ENCODE measurements around the gene FOXA3. TPM values are rescaled to one million over a fixed set of nuclear protein-coding genes. Genes with fewer than 3 reads are reported as not detected.

FOXA3 gene
- total RNA-seq = 0.23 TPM in 1 of 2 replicates, not detected in the other

- Mint-ChIP-seq H3K4me3 (peak within 1 kb of the TSS; percentile 90), H3K4me1 (peaks cover 21% of the 10 kb centered on the region), H3K36me3 (ENCODE audit: low read depth) (peaks cover 11% of the 10 kb centered on the region), H3K9me3 (no peaks in the 10 kb centered on the region), H3K27me3 (peaks cover 38% of the 10 kb centered on the region), H3K27ac (peak within 1 kb of the TSS; percentile 97)
- peak; percentile 90 for DNase-seq
- intact Hi-C loops (cut with micrococcal nuclease) = loop anchor here (1.0 to 5.0 kb wide), 7 partner anchors 19 to 172 kb away; partner anchors contain the start of genes CCDC61, FBXO46, IRF2BP1 and MYPOP
Observed at GRCh38 chr19:45863840-45864628, at the start of gene FOXA3. Gene FOXA3 (plus strand): TSS chr19:45864326. CDS start chr19:45864457, 131 bp downstream.

DNA sequence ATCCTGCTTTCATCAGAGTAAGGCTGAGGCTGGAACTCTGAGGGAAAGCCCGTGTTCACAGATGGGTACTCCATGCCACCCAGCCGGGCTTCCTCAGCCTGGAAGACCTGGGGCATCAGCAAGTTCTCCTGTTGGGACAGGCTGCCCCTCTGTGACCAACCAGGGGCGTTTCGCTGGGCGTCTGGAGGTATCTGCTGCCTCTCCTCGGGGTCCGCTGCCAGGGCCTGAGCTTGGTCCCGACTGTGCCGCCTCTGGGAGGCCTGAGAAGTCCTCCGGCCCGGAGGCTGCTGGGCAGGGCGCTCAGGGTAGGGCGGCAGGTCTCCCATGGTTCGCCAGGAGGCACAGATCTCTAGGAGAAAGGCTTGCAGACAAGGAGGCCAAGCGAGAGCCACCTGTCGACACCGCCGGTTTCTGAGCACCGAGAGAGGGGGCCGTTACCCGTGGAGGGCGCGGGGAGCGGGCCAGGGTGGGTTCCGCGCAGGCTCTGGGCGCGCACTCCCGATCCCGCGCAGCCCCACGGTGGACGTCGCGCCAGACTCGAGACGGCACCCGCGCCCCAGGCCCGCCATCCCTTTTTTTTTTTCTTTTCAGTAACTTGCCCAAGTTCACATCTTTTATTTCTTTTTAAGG lies 49.2 kb upstream of the FOXA3 start, which contains the start of gene RSPH6A:
Gene RSPH6A, minus strand, starts transcription at position 458 of the 630 bp plus-strand sequence. Its CDS starts 132 bp downstream, at position 326.
- H3K27me3 Mint-ChIP-seq = no peaks in the 10 kb centered on the region
- DNase-seq = no peak
- intact Hi-C loops (cut with micrococcal nuclease) = loop anchor here (5.0 kb wide), 1 partner anchor 47 kb away; the partner anchor contains the start of genes FOXA3 and SYMPK
- H3K9me3 Mint-ChIP-seq = no peaks in the 10 kb centered on the region
- H3K4me1 Mint-ChIP-seq = peaks cover 5% of the 10 kb centered on the region
- H3K4me3 Mint-ChIP-seq = no peak within 1 kb of the TSS
- H3K27ac Mint-ChIP-seq = no peak within 1 kb of the TSS
- H3K36me3 Mint-ChIP-seq (ENCODE audit: low read depth) = peaks cover 2% of the 10 kb centered on the region

DNA sequence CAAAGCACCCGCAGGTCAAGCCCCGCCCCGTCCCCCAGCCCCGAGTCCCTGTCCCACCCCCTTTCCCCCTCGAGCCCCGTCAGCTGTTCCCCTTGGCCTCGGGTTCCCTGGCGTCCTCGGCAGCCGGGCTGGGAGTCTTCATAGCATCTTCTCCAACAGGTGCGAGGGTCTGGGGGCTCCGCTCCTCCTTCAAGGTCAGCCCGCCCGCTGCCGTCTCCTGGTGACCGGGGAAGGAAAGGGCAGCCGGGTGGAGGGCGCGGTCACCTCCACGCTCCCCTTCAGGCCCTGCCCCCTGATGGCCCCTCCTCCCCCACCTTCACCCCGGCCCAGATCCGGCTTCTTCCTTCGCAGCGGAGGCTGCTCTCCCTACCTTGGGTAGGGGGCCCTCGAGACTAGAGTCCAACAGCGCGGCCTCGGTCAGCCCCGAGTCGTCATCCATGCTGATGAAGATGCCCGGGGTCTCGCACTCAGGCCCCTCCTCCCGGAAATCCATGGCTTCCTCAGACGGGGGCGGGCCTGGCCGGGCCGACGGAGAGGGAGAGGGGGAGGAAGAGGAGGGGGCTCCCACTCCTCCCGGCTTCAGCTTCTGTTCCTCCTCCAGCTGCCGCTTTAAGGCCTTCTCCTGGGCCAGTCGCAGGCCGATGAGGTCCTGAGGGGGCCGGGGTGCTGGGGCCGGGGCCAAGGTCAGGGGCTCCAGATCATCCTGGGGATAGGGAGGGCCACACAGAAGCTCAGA lies 48.5 kb upstream of the FOXA3 start:
- intact Hi-C loops (cut with micrococcal nuclease) = loop anchor here (2.0 to 5.0 kb wide), 2 partner anchors 47 to 67 kb away; partner anchors contain the start of genes FOXA3 and SYMPK

GRCh38 chr19:45816236-45817009 lies 47.7 kb upstream of the FOXA3 start:
- intact Hi-C loops (cut with micrococcal nuclease) = loop anchor here (2.0 to 5.0 kb wide), 2 partner anchors 46 to 66 kb away; partner anchors contain the start of genes FOXA3 and SYMPK
- peaks cover 9% of the 10 kb centered on the region for H3K36me3 Mint-ChIP-seq (ENCODE audit: low read depth)

More for the DNA sequence above, 48.5 kb upstream of the FOXA3 start:
- H3K27me3 Mint-ChIP-seq = no peaks in the 10 kb centered on the region
- peaks cover 3% of the 10 kb centered on the region for H3K4me1 Mint-ChIP-seq
- H3K27ac Mint-ChIP-seq = no peak overlapping the region
- H3K9me3 Mint-ChIP-seq = no peaks in the 10 kb centered on the region
- DNase-seq = no peak
- peaks cover 6% of the 10 kb centered on the region for H3K36me3 Mint-ChIP-seq (ENCODE audit: low read depth)
- no peak overlapping the region for H3K4me3 Mint-ChIP-seq

DNA sequence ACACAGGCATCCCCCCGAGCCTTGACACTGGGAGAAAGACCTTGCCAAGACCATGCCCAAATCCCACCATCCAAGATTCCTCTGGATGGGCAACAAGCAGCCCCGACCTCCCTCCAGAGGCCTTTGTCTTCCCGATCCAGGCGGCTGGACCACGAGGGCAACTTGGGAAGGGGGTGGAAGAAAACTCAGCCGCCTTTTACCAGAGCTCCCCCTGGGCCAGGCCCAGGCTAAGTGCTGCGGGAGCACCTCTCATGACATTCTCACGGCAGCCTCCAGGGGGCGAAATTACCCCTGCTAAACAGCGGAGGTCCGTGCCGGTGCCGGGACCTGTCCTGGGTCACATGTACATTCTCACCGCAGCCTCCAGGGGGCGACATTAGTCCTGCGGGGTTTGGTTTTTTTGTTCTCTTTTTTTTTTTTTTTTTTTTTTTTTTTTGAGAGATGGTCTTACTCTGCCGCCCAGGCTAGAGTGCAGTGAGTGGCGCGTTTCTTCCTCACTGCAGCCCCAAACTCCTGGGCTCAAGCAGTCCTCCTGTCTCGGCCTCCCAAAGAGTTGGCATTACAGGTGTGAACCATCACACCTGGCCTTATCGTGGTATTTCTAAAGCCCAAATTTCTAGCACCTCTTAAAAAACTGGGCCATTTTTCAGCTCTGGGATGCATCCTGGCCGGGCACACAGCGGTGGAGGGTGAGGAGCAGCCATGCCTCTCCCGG lies 47.0 kb upstream of the FOXA3 start:
- peaks cover 13% of the 10 kb centered on the region for H3K36me3 Mint-ChIP-seq (ENCODE audit: low read depth)
- H3K9me3 Mint-ChIP-seq = no peaks in the 10 kb centered on the region
- DNase-seq = peak; percentile 98
- H3K4me1 Mint-ChIP-seq = peaks cover 3% of the 10 kb centered on the region
- intact Hi-C loops (cut with micrococcal nuclease) = loop anchor here (2.0 to 5.0 kb wide), 2 partner anchors 45 to 66 kb away; partner anchors contain the start of genes FOXA3 and SYMPK
- H3K4me3 Mint-ChIP-seq = no peak overlapping the region
- H3K27me3 Mint-ChIP-seq = no peaks in the 10 kb centered on the region
- no peak overlapping the region for H3K27ac Mint-ChIP-seq

More at GRCh38 chr19:45816236-45817009, 47.7 kb upstream of the FOXA3 start:
- Mint-ChIP-seq H3K9me3 (no peaks in the 10 kb centered on the region), H3K4me3 (no peak overlapping the region), H3K4me1 (peaks cover 3% of the 10 kb centered on the region), H3K27ac (no peak overlapping the region), H3K27me3 (no peaks in the 10 kb centered on the region)
- DNase-seq = no peak

DNA sequence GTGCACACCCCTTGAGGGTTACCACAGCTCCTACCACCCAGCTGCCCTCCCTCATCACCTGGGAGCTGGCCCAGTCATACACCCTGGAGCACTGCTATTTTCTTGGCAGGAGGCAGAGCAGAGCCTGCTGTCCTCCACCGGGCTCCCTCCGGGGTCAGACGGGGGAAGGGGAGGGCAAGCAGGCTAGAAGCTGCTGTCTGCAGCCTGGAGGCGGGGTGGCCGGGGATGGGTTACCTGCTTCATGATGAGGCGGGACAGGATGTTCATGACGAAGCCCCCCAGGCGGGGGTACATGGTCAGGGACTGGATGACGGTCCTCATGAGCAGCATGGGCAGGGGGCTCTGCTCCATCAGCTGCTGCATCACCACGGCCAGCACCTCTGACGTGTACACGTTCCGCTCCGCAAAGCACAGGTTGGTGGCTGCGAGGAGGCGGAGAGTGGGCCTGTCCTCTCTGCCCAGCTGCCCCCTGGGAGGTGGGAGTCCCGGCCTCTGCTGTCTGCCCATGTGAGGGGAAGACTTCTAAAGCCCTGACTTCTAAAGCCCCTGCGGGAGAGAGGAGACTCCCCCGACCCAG lies 46.3 kb upstream of the FOXA3 start:
- intact Hi-C loops (cut with micrococcal nuclease) = loop anchor here (2.0 to 5.0 kb wide), 2 partner anchors 44 to 65 kb away; partner anchors contain the start of genes FOXA3 and SYMPK
- Mint-ChIP-seq H3K4me1 (peaks cover 3% of the 10 kb centered on the region), H3K4me3 (no peak overlapping the region), H3K9me3 (no peaks in the 10 kb centered on the region), H3K27ac (no peak overlapping the region), H3K27me3 (no peaks in the 10 kb centered on the region), H3K36me3 (ENCODE audit: low read depth) (peaks cover 14% of the 10 kb centered on the region)
- no peak for DNase-seq

DNA sequence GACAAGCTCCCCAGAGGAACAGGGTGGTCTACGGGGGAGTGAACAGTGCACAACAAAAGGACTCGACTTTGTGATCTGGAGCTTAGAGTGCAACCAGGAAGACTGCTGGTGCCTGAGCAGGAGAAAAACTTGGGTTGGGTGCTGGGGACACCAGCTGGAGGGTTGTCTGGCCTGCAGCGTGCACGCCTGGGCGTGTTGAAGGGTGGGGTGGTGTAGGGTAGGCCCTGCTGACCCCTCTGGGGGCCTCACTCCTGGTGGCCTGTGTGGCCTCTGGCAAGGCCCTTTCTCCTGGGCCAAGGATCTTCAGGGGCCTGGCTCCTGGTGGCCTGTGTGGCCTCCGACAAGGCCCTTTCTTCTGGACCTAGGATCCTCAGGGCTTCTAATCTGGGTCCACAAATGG lies 44.4 kb upstream of the FOXA3 start:
- no peaks in the 10 kb centered on the region for H3K27me3 Mint-ChIP-seq
- peaks cover 26% of the 10 kb centered on the region for H3K36me3 Mint-ChIP-seq (ENCODE audit: low read depth)
- peaks cover 3% of the 10 kb centered on the region for H3K4me1 Mint-ChIP-seq
- no peak overlapping the region for H3K27ac Mint-ChIP-seq
- intact Hi-C loops (cut with micrococcal nuclease) = loop anchor here (5.0 kb wide), 1 partner anchor 43 kb away; the partner anchor contains the start of genes FOXA3 and SYMPK
- no peaks in the 10 kb centered on the region for H3K9me3 Mint-ChIP-seq
- no peak for DNase-seq
- no peak overlapping the region for H3K4me3 Mint-ChIP-seq

GRCh38 chr19:45820413-45821102 lies 43.6 kb upstream of the FOXA3 start:
- no peak for DNase-seq
- H3K4me3 Mint-ChIP-seq = no peak overlapping the region
- H3K27ac Mint-ChIP-seq = no peak overlapping the region
- no peaks in the 10 kb centered on the region for H3K27me3 Mint-ChIP-seq
- peaks cover 3% of the 10 kb centered on the region for H3K4me1 Mint-ChIP-seq
- intact Hi-C loops (cut with micrococcal nuclease) = no loop called here
- peaks cover 26% of the 10 kb centered on the region for H3K36me3 Mint-ChIP-seq (ENCODE audit: low read depth)
- H3K9me3 Mint-ChIP-seq = no peaks in the 10 kb centered on the region

GRCh38 chr19:45821103-45821521 lies 43.0 kb upstream of the FOXA3 start:
- Mint-ChIP-seq H3K27me3 (no peaks in the 10 kb centered on the region), H3K9me3 (no peaks in the 10 kb centered on the region), H3K4me3 (no peak overlapping the region), H3K4me1 (peaks cover 3% of the 10 kb centered on the region), H3K36me3 (ENCODE audit: low read depth) (peaks cover 30% of the 10 kb centered on the region), H3K27ac (peak overlapping the region; percentile 10)
- intact Hi-C loops (cut with micrococcal nuclease) = no loop called here
- DNase-seq = no peak

- Mint-ChIP-seq H3K36me3 (ENCODE audit: low read depth) (peaks cover 35% of the 10 kb centered on the region), H3K4me3 (no peak overlapping the region), H3K9me3 (no peaks in the 10 kb centered on the region), H3K4me1 (peaks cover 3% of the 10 kb centered on the region), H3K27me3 (no peaks in the 10 kb centered on the region), H3K27ac (peak overlapping the region; percentile 10)
- DNase-seq = no peak
- intact Hi-C loops (cut with micrococcal nuclease) = no loop called here
Observed at GRCh38 chr19:45821570-45821969, 42.6 kb upstream of the FOXA3 start.

DNA sequence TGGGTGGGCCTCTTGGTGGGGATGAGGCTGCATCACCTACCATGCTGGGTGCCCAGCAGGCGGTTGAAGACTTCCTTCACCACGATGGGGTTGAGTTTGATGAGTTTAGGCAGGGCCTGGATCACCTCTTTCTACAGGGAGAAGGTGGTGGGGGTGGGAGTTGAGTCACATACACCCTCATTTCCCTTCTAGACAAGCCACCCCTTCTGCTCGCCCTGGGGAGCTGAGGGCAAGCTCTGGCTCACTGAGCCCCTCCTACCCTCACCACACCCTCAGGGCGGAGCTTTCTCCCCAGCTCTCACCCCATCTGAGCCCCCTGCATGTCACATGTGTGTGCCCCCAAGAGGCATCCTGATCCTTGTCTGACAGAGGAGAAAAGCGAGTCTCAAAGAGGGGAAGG lies 41.4 kb upstream of the FOXA3 start:
- Mint-ChIP-seq H3K27me3 (no peaks in the 10 kb centered on the region), H3K4me1 (no peaks in the 10 kb centered on the region), H3K9me3 (no peaks in the 10 kb centered on the region), H3K27ac (no peak overlapping the region), H3K36me3 (ENCODE audit: low read depth) (peaks cover 43% of the 10 kb centered on the region), H3K4me3 (no peak overlapping the region)
- no peak for DNase-seq
- intact Hi-C loops (cut with micrococcal nuclease) = no loop called here

GRCh38 chr19:45823182-45823581 lies 40.9 kb upstream of the FOXA3 start:
- H3K9me3 Mint-ChIP-seq = no peaks in the 10 kb centered on the region
- no peaks in the 10 kb centered on the region for H3K4me1 Mint-ChIP-seq
- H3K27me3 Mint-ChIP-seq = no peaks in the 10 kb centered on the region
- no peak overlapping the region for H3K27ac Mint-ChIP-seq
- H3K4me3 Mint-ChIP-seq = no peak overlapping the region
- DNase-seq = no peak
- intact Hi-C loops (cut with micrococcal nuclease) = no loop called here
- peaks cover 46% of the 10 kb centered on the region for H3K36me3 Mint-ChIP-seq (ENCODE audit: low read depth)

All from activated CD4-positive, alpha-beta T cell treated with anti-CD3 and anti-CD28 coated beads, Interleukin-2, amount 10 ng/mL, durations not matched to agents 24 days and 14 days (primary cell).